ENCODE data around the gene APOO. TPM values are rescaled to one million over a fixed set of nuclear protein-coding genes. Genes with fewer than 3 reads are reported as not detected.

Gene APOO
- total RNA-seq, result 10 to 100 TPM; 13.7 to 13.9 TPM
- long read RNA-seq, donor 1, partial matches to known transcripts, result 0 of 1 reads
- long read RNA-seq, donor 1, other reads (novel, unspliced or antisense), result 1 of 1 reads
- long read RNA-seq, donor 2, partial matches to known transcripts, result 2 of 11 reads
- long read RNA-seq, donor 2, other reads (novel, unspliced or antisense), result 6 of 11 reads

GRCh38 chrX:23907498-23908218 lies at the start of gene APOO, which contains the start of gene CXorf58:
APOO (minus strand) TSS chrX:23907938; CDS start chrX:23907702, 236 bp downstream.
CXorf58 (plus strand) TSS chrX:23908006; CDS start chrX:23910303, 2,297 bp downstream.
- intact Hi-C loops (cut with DNase I), result loop anchor here (10.0 kb wide), 2 partner anchors 123 to 213 kb away; partner anchors contain the start of gene SAT1 (in 1 of the 2)
- peak; percentile 97 for DNase-seq (ENCODE audit: low spot score)

DNA sequence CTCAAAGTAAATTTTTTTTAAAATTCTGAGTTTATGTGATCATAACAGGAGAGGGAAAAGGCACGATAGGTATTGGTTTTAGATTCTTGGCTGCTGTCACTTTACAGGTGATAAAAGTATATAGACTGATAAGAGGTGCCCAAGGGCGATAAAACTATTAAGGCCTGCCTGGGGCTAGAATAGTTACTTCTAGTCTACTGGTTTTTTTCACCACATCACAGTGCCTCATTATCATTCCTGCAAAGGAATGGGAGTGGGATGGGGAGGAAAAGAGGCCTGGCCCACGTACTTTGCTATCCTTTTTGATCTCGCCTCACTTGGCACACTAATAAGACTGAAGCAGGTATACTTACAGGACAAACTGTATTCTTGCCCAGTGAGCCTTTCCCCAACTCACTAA lies 46.7 kb upstream of the APOO start:
- no peak for DNase-seq (ENCODE audit: low spot score)
- intact Hi-C loops (cut with DNase I), result no loop called here

DNA sequence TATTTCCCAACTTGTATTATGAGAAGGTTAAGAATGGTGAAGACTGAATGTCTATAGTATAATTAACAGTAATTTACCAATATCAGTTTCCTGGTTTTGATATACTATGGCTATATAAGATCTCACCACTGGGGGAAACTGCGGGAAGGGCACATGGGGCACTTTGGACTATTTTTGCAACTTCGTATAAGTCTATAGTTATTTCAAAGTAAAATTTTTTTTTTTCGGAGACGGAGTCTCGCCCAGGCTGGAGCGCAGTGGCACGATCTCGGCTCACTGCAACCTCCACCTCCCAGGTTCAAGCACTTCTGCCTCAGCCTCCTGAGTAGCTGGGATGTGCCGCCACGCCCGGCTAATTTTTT lies 46.2 kb upstream of the APOO start:
- intact Hi-C loops (cut with DNase I), result no loop called here

GRCh38 chrX:23952984-23953907 lies 45.5 kb upstream of the APOO start:
- intact Hi-C loops (cut with DNase I), result no loop called here
- no peak for DNase-seq (ENCODE audit: low spot score)

More for the DNA sequence above, 46.2 kb upstream of the APOO start:
- no peak for DNase-seq (ENCODE audit: low spot score)

GRCh38 chrX:23952391-23952790 lies 44.7 kb upstream of the APOO start:
- intact Hi-C loops (cut with DNase I), result no loop called here
- DNase-seq (ENCODE audit: low spot score), result no peak

- no peak for DNase-seq (ENCODE audit: low spot score)
- intact Hi-C loops (cut with DNase I), result no loop called here
These were observed 37.5 kb upstream of the APOO start for GRCh38 chrX:23945206-23945605.

- intact Hi-C loops (cut with DNase I), result no loop called here
- no peak for DNase-seq (ENCODE audit: low spot score)
These were observed 36.5 kb upstream of the APOO start for GRCh38 chrX:23944234-23944633.

DNA sequence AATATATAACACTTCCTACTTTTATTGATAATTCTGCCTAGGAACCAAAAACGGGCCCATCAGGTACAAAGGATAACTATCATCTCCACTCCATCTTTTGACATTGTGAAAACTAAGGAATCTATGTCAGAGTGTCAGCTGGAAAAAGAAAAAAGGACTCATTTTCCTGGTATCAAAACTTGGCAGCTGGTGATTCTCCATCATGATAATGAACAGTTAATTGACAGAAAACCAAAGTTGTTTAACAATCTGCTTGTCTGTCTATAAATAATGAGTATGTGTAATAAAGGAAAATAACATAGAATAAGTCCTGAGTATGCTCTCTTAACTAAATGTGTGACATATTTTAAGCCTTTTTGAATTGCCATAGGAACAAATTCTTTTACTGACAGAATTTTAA lies 31.5 kb upstream of the APOO start:
- intact Hi-C loops (cut with DNase I), result no loop called here
- DNase-seq (ENCODE audit: low spot score), result no peak

DNA sequence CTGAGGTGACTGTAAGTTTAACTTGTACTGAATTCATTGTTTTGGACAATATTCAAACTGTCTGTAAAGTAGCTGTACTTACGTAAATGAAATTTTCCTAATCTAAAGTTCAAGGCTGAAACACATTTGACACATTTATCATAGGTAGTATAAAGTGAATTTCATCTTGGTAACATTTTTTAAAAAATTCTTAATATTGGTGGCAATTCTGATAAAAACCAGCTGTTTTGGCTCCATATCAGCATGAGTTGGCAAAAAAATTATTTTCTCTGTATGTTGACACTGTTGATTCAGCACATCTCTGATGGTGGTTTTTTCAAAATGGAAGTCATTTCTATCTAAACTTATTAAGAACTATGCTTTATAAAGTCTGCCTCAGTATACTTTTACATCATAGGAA lies 31.0 kb upstream of the APOO start:
- intact Hi-C loops (cut with DNase I), result no loop called here
- DNase-seq (ENCODE audit: low spot score), result no peak

DNA sequence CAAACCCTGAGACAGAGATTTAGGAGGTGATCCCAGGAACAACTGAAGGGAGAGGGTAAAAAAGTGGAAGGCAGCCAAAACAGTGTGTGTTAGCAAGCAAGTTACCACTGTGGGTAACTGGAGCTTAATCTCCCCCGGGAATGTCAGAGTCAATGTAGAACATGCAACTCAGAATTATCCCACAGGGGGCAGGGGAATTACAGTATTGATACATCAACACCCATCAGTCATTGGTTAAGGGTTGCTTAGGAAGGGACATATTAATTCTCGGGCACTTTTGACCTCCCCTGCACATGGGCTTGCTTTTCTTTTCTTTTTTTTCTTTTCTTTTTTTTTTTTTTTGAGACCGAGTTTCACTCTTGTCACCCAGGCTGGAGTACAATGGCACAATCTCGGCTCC lies 29.4 kb upstream of the APOO start:
- intact Hi-C loops (cut with DNase I), result no loop called here
- DNase-seq (ENCODE audit: low spot score), result no peak

GRCh38 chrX:23936180-23936579 lies 28.4 kb upstream of the APOO start:
- intact Hi-C loops (cut with DNase I), result no loop called here
- DNase-seq (ENCODE audit: low spot score), result no peak

GRCh38 chrX:23935106-23935505 lies 27.4 kb upstream of the APOO start:
- DNase-seq (ENCODE audit: low spot score), result no peak
- intact Hi-C loops (cut with DNase I), result no loop called here

DNA sequence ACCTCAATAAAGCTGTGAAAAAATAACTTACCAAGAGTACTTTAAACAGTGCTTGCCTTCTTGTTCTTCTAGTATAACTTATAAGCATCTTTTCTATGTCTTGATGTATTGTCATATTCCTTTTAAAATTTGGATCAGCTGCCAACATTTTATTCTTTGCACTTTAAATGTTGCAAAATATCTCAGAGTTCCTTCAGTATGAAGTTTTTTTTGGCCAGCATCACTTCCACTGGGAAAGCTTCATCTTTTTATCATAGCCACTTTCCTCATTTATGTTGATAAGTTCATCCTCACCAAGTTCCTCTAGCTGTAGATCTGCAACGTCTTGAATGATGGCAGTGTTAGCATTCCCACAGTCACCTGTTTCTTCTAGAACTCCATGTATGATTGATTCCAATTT lies 24.3 kb upstream of the APOO start:
- DNase-seq (ENCODE audit: low spot score), result no peak
- intact Hi-C loops (cut with DNase I), result no loop called here

GRCh38 chrX:23930894-23931604 lies 23.3 kb upstream of the APOO start:
- intact Hi-C loops (cut with DNase I), result no loop called here
- DNase-seq (ENCODE audit: low spot score), result no peak

- DNase-seq (ENCODE audit: low spot score), result no peak
- intact Hi-C loops (cut with DNase I), result no loop called here
These were observed 18.3 kb upstream of the APOO start for GRCh38 chrX:23926015-23926414.

GRCh38 chrX:23919706-23920320 lies 12.1 kb upstream of the APOO start:
- no peak for DNase-seq (ENCODE audit: low spot score)
- intact Hi-C loops (cut with DNase I), result no loop called here

DNA sequence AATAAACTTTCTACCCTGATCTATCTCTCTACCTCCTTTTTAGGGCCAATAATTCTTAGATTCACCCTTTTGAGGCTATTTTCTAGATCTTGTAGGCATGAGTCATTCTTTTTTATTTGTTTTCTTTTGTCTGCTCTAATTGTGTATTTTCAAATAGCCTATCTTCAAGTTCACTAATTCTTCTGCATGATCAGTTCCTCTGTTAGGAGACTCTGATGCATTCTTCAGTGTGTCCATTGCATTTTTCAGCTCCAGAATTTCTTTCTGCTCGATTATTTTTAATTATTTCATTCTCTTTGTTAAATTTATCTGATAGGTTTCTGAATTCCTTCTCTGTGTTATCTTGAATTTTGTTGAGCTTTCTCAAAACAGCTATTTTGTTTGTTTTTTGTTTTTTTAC lies 11.4 kb upstream of the APOO start:
- intact Hi-C loops (cut with DNase I), result no loop called here
- no peak for DNase-seq (ENCODE audit: low spot score)

DNA sequence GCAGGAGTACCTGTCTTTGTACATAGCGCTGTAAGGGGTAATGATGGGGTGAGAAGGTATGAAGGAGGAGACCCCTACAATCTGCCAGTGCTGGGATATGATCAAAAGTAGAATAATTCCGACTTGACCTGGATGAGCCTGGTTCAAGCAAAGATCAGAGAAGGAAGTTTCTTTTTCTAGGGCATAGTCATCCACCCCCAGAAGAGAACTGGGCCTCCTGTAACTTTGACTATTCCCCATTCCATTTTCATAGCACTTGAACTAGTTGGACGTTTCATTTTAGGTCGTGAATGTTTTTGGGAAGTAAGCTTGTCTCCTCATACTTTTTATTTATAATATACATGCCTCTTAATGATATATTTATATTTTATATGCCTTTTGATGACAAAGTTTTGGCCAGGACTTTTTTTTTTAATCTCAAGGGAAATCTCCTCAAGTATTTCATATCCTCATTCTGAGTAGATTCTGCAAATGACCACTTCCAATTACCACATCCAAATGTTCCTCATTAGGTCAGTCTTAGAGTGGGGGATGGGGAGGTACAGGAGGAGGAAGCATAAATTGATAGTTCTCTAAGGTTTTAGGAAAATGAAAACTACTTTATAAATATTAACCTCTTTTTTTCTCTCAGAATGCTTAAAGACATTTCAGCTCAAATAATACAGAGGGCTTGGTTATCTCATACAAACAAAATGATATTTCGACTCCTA lies 3.5 kb upstream of the APOO start:
- intact Hi-C loops (cut with DNase I), result no loop called here
- DNase-seq (ENCODE audit: low spot score), result no peak
